Fibroblast of lung (primary cell): Measurements from ENCODE around the gene COP1. TPM values are rescaled to one million over a fixed set of nuclear protein-coding genes. Genes with fewer than 3 reads are reported as not detected.

Experiments
- DNase-seq, 2 donors: peaks; one replicate each; pipeline versions ENCODE4 v3.0.0 to v3.0.0-alpha.2; 2010; ENCODE audit warnings: low read depth in 2 of 2
- H2AFZ ChIP-seq: 2 replicates; pipeline ENCODE4 v1.5.1; 2012; ENCODE audit warnings: low read length, control low read depth, inconsistent platforms
- H3K27ac ChIP-seq: 2 replicates; pipeline ENCODE4 v1.5.1; 2011; ENCODE audit warnings: low read length, control low read depth; ENCODE audit not compliant: insufficient read depth
- H3K27me3 ChIP-seq: 2 replicates; pipeline ENCODE4 v1.5.1; 2011; ENCODE audit warnings: mild to moderate bottlenecking, low read length; ENCODE audit not compliant: control insufficient read depth, insufficient read depth
- H3K36me3 ChIP-seq: 2 replicates; pipeline ENCODE4 v1.5.1; 2011; ENCODE audit warnings: low read length; ENCODE audit not compliant: control insufficient read depth, insufficient read depth
- H3K4me1 ChIP-seq: 2 replicates; pipeline ENCODE4 v1.5.1; 2011; ENCODE audit warnings: low read length; ENCODE audit not compliant: control insufficient read depth, insufficient read depth; ENCODE audit errors: extremely low read depth
- H3K4me2 ChIP-seq: 2 replicates; pipeline ENCODE4 v1.5.1; 2011; ENCODE audit warnings: low read length, control low read depth; ENCODE audit not compliant: insufficient read depth; ENCODE audit errors: extremely low read depth
- H3K4me3 ChIP-seq, 4 experiments: fragments of 200-600 bp in 1 of 4; sonication (generic) in 1 of 4; replicated peaks in 1 of 4; 2 replicates each; pipeline ENCODE4 v1.5.1; 2011 to 2016; ENCODE audit warnings: low read length in 4 of 4, low read depth in 3 of 4, mild to moderate bottlenecking in 3 of 4, control low read depth in 2 of 4, inconsistent platforms in 1 of 4, mixed read lengths in 1 of 4; ENCODE audit not compliant: insufficient read depth in 1 of 4; ENCODE audit errors: control extremely low read depth in 1 of 4
- H3K79me2 ChIP-seq: 2 replicates; pipeline ENCODE4 v1.5.1; 2012; ENCODE audit warnings: mild to moderate bottlenecking, low read length, inconsistent platforms; ENCODE audit not compliant: control insufficient read depth, insufficient read depth
- H3K9ac ChIP-seq: 2 replicates; pipeline ENCODE4 v1.5.1; 2011; ENCODE audit warnings: mild to moderate bottlenecking, low read length, control low read depth; ENCODE audit not compliant: insufficient read depth
- H3K9me3 ChIP-seq: 2 replicates; pipeline ENCODE4 v1.5.1; 2012; ENCODE audit warnings: low read depth, low read length; ENCODE audit not compliant: control insufficient read depth, insufficient read depth
- H4K20me1 ChIP-seq: 2 replicates; pipeline ENCODE4 v1.5.1; 2011; ENCODE audit warnings: low read length; ENCODE audit not compliant: control insufficient read depth, insufficient read depth; ENCODE audit errors: extremely low read depth
- CTCF ChIP-seq, 2 donors: IDR thresholded peaks in 1 of 2; conservative IDR thresholded peaks in 1 of 2; 1 replicate in 1 of 2; 2 replicates in 1 of 2; pipeline ENCODE4 v1.5.1; 2011 to 2012; ENCODE audit warnings: low read length in 2 of 2, control low read depth in 1 of 2, inconsistent platforms in 1 of 2, low read depth in 1 of 2, mild to moderate bottlenecking in 1 of 2
- EZH2 ChIP-seq: IDR thresholded peaks from 2 replicates; pipeline ENCODE4 v1.5.1; 2012; ENCODE audit warnings: low read length, control low read depth, mild to moderate bottlenecking; ENCODE audit errors: missing control alignments
- polyA plus RNA-seq, 2 donors: library from polyadenylated mRNA; depleted of rRNA in 1 of 2; stranded (reverse) in 1 of 2; unstranded in 1 of 2; fragments of >200 nt; gene quantifications; 2 replicates each; pipeline ENCODE4 v1.2.1, GENCODE V29; 2011 to 2012; ENCODE audit warnings: missing spikeins in 1 of 2
- total RNA-seq: library from RNA; depleted of rRNA; stranded (reverse); fragments of >200 nt; gene quantifications from 2 replicates; pipeline ENCODE4 v1.2.1, GENCODE V29; 2014

Gene COP1
- total and polyA plus RNA-seq, 2 donors (not counting 1 experiment from before 2014, with no cell fraction given): 42.0 to 48.1 TPM

DNA sequence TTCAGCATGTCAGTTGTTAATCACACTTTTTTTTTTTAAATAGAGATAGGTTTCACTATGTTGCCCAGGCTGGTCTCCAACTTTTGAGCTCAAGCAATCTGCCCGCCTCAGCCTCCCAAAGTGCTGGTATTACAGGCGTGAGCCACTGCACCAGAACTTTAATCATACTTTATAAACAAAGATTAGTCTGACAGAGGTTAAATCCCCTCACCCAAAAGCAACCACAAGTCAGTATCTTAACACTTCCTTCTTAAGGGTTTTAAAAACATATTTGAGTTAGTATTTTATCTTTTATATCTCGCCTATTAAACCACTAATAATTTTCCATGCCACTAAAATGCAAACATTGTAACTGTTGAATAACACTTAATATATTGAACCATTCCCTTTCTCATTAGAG, 70.2 kb downstream of the COP1 start:
- H3K4me1 ChIP-seq: no peaks in the 10 kb centered on the region
- H4K20me1 ChIP-seq: no peaks in the 10 kb centered on the region
- H3K27me3 ChIP-seq: no peaks in the 10 kb centered on the region
- TF ChIP-seq CTCF (conservative IDR thresholded peaks at IDR 0.05 in 1 of 2, IDR thresholded peaks at IDR 0.05 in 1 of 2; ENCODE audit: low read depth in 1 of 2, low read length in 2 of 2) (no peak), EZH2 (no peak)
- H3K79me2 ChIP-seq: peaks cover 17% of the 10 kb centered on the region
- no peak overlapping the region for H3K9ac ChIP-seq
- no peak overlapping the region for H2AFZ ChIP-seq
- peak in 1 of 2 donors; percentile 16 for DNase-seq
- H3K36me3 ChIP-seq: no peaks in the 10 kb centered on the region
- H3K9me3 ChIP-seq: no peaks in the 10 kb centered on the region
- no peak overlapping the region for H3K4me3 ChIP-seq
- no peak overlapping the region for H3K4me2 ChIP-seq
- H3K27ac ChIP-seq: no peak overlapping the region

DNA sequence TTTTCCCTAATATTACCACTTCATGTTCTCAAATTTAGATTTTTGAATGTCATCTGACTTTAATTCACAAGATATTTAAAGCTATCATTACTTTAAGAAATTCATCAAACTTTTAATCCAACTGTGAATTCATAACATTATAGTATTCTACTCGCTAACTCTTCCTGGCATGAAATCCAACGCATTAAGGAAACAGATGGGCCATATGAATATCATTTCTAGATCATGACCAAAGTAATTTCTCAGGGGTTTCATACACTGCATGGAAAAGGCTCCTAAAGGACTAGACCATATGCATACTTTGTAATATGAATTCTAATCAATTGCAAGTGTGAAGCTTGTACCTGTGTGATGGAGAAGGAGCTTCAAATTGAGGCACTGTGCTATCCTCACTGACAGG, 72.4 kb downstream of the COP1 start:
- H3K9ac ChIP-seq: no peak overlapping the region
- H3K4me2 ChIP-seq: no peak overlapping the region
- DNase-seq: no peak
- H3K4me1 ChIP-seq: no peaks in the 10 kb centered on the region
- peaks cover 9% of the 10 kb centered on the region for H3K79me2 ChIP-seq
- no peak overlapping the region for H3K27ac ChIP-seq
- no peak overlapping the region for H3K4me3 ChIP-seq
- H2AFZ ChIP-seq: no peak overlapping the region
- H3K27me3 ChIP-seq: no peaks in the 10 kb centered on the region
- H3K9me3 ChIP-seq: no peaks in the 10 kb centered on the region
- no peaks in the 10 kb centered on the region for H4K20me1 ChIP-seq
- no peaks in the 10 kb centered on the region for H3K36me3 ChIP-seq
- TF ChIP-seq EZH2: no peak
- no peak for TF ChIP-seq CTCF (conservative IDR thresholded peaks at IDR 0.05 in 1 of 2, IDR thresholded peaks at IDR 0.05 in 1 of 2; ENCODE audit: low read depth in 1 of 2, low read length in 2 of 2)

DNA sequence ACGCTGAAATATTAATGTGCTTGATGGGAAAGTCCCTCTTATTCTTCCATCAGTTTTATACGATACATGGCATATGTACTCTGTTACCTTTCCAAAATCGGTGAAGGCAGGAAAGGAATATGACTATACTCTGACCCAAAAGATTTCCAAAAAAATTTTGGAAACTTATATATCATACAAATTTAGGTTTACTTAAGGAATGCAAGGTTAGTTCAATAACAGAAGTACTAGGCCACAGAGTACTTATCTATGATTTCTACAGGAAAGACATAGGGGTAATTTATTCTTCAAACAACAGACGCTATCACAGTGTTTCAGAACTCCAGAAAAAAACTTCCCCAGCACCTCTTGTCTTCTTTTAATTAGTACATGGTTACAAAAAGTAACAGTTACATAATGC, 84.8 kb downstream of the COP1 start:
- no peaks in the 10 kb centered on the region for H3K27me3 ChIP-seq
- H2AFZ ChIP-seq: no peak overlapping the region
- no peak for DNase-seq
- H3K36me3 ChIP-seq: no peaks in the 10 kb centered on the region
- no peaks in the 10 kb centered on the region for H3K4me1 ChIP-seq
- no peak overlapping the region for H3K9ac ChIP-seq
- H3K9me3 ChIP-seq: no peaks in the 10 kb centered on the region
- no peak for TF ChIP-seq CTCF (conservative IDR thresholded peaks at IDR 0.05 in 1 of 2, IDR thresholded peaks at IDR 0.05 in 1 of 2; ENCODE audit: low read depth in 1 of 2, low read length in 2 of 2)
- no peak for TF ChIP-seq EZH2
- no peak overlapping the region for H3K4me2 ChIP-seq
- no peak overlapping the region for H3K4me3 ChIP-seq
- H3K27ac ChIP-seq: no peak overlapping the region
- H4K20me1 ChIP-seq: no peaks in the 10 kb centered on the region
- H3K79me2 ChIP-seq: no peaks in the 10 kb centered on the region
